Limb (tissue), 2 donors: ENCODE results near the gene SLIT3.
"Not testable (repeated sequence)": the region's sequence is repeated elsewhere in the genome, so short reads cannot be mapped to it uniquely, and the experiment has no call there.

Source experiments
- DNase-seq, 2 donors: peaks; one replicate each; pipeline ENCODE4 v3.0.0-alpha.2; 2016; ENCODE audit errors: extremely low spot score in 2 of 2

The SLIT3 gene

DNA sequence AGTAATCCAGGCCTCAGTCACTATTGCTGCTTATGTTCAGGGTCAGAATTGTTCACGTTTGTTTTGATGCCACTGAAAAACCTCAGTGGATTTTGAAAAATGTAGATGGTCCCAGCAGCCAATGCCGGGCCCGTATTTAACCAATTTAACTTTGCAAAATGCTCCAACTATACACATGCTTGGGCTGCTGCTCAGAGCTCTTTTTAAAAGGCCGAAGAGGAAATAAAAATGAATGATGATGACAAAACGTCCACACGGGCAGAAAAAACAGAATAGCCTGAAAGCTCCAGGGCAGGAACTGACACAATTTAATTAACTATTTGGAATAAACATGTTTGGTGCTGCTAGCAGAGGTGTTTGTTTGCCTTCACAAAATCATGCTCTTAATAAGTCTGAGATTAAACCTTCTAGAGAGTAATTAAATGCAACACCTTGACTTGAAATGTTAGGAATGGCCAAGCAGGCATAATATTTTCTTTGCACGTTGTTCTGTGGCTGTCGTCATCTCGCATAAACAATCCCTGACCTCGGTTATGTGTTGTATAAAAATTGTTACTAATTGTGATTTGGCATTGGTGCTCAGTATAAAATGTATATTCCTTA, 152.7 kb downstream of the SLIT3 start:
- no peak for DNase-seq

DNA sequence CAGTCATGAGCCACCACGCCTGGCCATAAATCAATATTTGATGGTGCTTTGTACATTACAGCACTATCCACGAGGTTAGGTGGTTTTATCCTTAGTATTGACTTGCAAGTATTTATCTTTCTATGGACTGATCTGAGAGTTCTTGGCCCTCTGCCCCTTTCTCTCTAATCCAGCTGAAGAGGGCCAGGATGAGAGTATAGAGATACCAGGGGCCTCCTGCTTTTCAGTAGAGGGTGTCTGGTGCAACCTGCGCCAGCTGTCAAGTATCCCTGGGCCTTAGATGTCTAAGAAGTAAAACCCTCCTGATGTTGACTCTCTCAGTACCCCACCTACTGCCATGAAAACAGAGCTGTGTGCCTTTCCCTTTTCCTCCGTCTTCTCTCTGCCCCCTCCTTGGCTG, 153.4 kb downstream of the SLIT3 start:
- DNase-seq, result no peak

DNA sequence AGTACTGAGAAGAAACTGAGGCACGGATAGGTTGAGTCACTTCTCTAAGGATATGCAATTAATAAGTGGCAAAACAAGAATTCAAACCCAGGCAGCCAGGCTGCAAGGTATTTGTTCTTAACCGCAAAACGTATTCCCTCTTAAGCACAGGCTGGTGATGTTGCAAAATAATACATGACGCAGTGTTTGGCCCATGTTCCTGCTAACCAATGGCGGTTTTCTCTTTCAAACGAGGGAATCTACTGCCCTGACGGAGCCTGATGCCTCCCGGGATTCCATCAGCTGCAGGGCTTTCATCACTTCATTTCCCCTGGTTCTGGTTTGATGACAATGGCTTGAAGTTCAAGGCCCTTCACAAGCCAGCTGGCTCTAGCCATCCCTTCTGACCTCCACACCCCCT, 154.8 kb downstream of the SLIT3 start:
- no peak for DNase-seq

DNA sequence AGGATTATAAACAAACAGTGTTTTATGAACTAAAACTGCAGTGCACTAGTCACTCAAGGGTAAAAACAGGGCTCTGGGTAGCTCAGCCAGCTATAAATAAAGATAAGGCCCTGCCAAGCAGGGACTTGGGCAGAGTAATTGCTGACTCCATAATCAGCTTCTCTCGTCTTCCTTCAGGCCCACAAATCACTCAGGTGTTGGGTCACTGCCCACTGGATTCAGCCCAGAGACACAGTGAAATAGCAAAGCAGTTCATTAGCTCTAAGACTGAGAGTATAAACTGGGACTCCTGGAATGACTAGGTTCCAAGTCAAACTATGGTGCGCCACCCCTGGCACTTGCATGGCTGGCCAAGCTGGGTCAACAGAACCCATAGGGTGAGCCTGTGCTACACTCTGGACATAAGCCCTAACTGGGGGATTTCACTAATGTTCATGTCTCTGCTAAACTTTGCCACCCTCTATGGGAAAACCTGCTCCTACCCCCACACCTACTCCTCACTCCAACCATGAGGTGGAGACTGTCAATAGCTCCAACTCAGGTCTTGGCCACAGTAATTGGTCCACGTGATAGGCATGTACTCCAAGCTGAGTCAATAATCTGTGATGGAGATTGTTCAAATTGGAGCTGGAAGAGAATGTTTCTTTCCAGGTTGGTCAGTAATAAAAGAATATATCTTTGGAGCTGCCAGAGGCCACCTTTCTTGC, 158.5 kb downstream of the SLIT3 start:
- DNase-seq, result peak in 1 of 2 donors; percentile 8

DNA sequence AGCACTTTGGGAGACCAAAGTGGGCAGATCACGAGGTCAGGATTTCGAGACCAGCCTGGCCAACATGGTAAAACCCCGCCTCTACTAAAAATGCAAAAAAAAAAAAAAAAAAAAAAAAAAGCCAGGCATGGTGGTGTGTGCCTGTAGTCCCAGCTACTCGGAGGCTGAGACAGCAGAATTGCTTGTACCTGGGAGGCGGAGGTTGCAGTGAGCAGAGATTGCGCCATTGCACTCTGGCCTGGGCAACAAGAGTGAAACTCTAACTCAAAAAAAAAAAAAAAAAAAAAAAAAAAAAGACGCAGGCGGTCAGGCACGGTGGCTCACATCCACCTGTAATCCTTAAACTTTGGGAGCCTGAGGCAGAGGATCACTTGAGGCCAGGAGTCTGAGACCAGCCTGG, 160.7 kb downstream of the SLIT3 start:
- DNase-seq, result not testable (repeated sequence)

DNA sequence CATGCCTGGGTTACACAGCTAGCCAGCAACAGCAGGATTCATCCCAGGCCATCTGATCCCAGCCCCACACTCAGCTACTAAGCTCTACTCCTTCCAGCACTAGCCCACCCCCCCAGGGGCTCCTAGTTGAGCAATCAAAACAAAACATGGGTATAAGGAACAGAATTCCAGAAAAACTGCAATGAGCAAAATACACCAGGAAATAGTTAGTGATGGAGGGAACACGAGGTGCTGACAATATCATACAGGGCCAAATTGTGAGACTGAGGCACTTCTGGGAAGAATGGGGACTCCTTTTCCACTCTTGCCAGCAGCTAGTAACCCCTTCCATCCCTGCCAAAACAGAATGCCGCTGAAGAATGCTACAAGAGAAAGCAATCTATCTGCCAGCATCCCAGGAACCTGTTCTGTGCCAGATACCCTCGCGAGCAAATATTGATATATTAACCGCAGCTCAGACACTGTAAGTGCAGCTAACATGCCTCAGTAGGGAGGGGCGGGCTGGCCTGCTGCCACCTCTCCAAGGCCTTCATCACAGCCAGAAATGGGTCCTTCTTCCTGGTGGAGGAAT, 161.4 kb downstream of the SLIT3 start:
- DNase-seq, result peak; percentile 21 to 49

DNA sequence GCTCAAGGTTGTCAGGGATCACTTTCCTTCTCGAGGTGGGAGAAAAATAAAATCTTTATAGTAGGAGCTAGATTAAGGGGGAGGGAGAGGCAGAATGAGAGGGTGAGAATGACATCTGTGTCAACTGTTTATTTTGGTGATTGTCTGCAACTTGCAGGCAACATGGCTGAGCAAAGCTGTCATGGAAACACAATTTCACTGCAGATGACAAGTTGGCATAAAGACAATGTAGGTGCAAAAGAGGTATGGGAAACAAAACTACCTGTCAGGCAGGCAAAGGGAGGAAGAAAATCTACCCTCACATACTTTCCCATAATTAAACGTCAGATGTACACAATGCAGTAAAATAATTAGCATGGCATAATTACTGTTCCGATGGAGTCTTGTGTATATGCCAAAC, 167.4 kb downstream of the SLIT3 start:
- no peak for DNase-seq

DNA sequence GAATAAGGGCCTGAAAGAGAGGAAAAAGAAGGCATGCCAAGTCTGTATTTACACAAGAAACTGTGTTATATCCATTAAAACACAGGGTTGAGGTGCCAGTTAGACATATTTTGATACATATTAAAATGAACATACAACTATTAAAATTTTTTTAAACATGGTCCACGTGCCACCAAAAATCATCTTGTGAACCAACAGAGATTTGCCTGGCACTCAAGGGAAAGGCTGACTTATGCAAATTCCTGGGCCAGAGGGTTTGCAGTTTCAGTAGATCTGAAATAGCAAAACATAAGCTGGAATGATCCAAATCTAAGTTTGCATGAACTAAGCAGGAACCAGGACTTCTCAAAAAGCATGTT, 168.7 kb downstream of the SLIT3 start:
- no peak for DNase-seq

DNA sequence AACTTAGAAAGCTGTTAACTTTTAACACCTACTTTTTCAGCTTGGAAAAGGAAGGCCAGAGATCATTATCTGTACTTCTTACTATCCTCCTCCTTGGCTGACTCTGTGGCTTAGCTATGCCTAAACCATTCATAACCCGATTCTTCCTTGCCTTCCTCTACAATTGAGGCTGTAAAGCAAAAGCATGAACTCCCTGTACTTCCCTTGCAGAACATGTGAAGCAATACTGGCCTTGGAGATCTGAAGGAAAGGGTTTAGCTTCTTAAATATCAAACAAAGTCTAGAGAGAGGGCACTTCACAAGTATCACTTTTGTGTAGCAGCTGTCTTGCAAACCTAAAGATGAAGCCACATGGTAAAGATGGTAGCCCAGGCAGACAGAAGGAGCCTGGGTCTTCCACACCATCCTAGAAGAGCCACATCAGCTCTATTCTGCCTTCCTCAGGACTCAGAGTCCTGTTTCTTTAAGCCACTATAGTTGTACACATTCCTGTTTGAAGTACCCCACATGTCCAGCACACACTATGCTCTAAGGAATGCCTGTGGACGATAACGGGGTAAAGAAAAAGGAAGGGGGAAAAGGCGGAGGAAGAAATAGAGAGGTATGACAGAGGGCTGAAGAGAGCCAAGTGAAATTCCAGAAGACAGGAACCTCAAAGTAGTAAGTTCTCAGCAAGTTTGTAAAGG, 169.2 kb downstream of the SLIT3 start:
- DNase-seq, result no peak

DNA sequence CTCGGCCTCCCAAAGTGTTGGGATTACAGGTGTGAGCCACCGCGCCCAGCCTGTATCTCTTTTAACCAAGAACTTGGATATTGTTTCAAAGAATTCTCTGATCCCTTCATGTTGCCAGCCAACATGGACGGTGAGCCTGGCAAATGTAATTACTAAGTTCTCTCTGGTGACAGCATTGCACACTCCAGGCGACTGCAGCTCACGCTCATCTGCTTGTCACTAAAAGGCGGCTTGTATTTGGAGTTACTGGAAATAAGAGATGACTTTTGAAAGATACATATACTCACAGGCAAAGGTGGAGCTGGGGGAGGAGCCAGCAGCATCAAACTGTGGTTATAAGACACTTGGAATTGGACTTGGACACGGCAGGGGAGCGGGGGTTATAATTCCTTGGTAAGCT, 172.3 kb downstream of the SLIT3 start:
- DNase-seq, result no peak

DNA sequence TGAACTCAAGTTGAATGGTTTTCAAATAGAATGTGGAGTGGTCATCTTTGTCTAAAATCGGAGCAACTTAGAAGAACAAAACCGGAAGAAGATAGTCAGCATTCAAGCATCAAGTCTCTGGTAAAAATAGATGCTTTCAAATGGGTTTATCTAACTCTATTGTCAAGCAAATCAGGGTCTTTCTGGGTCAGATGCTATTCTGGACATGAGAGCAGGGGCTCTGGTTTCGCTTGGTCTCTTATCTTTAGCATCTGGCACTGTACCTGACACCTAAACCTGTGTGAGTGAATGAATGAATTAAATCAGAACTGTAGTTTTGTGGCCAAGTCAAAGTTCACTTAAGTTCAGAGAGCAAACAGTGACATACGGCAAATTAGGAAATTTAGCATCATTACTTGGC, 173.5 kb downstream of the SLIT3 start:
- no peak for DNase-seq

DNA sequence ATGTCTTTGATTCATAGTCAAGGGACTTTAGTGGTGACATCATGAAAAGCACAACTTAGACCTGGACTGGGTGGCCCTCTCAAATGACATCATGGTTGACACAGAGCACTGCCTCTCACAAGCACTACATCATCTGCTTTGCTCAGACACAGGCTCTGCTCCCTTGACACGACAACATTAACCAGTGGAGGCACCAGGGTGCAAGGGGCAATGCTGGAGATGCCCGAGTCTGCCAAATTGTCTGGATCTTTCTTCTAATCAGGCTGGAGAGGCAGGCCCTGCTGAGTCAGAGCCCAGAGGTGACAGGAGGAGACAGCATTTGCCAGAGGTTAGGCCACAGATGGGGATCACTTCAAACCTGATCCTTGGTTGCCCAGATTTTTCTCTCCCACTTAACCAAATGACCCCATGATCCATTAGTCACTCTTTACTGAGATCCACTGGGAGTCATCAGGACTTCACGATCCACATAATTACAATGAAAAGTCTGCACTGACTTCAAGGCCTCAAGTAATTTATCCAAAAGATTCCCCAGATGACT, 174.4 kb downstream of the SLIT3 start:
- DNase-seq, result no peak

DNA sequence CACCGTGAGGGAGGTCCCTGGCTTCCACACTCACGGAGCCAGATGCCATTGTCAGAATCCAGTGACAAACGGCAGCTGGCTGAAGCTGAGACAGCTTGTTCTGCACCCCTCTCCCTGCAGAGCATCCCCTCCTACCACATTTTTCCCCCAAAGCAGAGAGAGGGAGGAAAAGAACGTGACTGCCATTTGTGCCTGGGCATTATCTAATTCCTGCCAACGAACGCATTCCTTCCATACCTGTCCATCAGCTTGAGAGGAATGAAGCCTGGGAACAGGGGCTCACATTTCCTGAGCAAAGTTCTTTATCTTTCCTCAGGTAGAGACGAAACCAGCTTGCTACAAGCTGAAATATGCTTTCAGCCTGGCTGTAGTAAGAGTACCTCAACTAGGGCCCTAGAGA, 175.4 kb downstream of the SLIT3 start:
- DNase-seq, result no peak

DNA sequence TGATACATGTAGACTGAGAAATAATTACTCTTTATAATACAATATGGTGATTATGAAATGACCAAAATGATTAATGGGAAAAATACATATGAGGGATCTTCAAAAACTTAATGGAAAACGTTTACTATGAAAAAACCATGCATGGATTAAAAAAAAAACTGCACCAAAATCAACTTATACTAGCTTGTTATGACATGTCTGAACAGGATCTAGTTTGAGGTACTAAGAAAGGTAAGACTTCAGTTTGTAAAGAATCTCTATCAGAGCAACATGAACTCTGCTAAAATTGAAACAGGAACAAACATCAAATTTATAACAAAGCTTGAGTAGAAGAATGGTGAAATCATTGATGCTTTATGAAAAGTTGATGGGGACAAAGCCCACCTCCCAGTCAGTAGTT, 178.0 kb downstream of the SLIT3 start:
- DNase-seq, result no peak

DNA sequence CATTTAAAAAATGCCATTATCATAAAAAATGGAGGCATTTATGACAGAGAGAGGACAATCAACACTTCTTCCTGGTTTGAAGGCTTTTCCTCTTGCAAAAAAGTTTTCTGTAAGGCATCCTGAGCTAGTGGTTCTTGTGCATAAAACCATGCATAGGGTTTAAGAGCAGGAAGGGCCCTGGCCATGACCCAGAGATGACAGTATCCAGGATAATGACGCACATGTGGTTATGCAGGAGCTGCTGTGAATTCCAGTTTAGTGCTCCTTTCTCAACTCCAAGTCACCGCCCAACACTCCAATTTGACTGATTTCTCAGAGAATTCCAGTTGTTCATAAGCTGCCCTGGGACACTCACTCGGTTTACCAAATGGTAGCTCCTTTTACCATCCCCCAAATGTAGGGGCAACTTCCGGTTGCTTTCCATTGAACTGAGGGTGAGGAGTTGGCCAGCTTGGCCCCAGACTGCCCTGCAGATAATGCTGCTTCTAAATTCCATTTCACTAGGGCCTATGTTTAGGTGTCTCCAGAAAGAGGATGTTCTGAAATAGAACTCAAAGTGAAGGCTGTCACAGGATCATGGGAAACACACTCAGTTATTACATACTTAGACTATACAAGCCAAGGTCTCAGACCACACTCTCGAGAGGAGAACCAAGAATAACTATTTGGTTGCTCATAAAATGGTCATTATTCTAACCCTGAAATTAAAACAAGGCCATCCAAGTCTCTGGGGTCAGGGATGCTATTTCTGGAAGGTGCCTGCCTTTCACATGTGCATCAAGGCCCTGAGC, 179.1 kb downstream of the SLIT3 start:
- no peak for DNase-seq

DNA sequence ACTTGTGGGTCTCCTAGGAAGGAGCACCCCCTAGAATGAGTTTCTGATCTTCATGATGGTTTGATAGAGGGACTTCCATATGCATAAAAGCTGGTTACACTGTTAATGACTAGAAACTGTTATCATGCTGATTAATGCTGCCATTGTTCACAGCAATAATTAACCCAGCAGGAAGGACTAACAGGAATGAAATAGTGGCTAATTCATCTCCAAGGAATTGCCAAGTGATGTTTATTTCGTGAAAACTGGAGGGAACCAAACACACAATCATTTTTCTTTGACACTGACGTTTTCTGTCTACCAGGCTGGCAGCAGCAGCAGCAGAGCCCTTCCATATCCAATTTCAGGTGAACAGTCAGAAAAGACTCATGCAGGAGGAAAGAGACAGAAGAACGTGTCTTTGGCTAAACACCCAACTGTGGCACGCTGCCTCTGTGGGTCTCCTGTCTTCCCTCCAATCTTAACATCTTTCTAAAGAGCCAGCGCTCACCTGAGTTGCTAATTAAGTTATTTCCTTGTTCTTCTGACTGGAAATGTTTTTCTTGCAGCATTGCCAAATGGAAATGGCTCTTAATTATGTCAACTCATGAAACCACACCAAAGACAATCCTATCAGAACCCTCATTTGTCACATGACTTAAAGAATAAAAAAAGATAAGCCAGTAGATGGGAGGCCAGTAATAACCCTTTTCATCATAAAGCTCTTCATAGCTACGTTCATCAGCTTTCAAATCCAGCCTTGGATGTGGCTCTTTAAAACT, 181.5 kb downstream of the SLIT3 start:
- DNase-seq, result no peak

DNA sequence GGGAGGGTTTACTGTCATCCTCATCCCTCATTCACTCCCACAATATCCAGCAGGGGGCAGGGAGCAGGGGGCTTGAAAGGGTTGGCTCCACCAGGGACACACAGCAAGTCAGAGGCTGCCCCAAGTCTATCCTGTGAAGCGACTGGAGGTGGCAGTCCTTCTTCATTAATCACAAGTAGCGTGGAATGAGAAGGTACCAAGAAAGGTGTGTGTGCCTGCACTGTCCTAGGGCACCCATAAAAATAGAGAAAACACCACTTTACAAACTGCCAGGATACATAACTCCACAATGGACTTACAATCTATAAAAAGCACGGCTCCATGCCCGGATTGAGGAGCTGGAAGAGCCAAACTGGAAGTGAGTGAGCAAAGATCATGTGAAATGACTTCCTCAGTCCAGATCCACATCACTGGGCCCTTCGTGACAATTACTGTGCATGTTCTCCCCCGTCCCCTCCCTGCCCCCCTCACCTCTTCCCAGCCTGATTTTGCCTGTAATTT, 183.9 kb downstream of the SLIT3 start:
- DNase-seq, result no peak

DNA sequence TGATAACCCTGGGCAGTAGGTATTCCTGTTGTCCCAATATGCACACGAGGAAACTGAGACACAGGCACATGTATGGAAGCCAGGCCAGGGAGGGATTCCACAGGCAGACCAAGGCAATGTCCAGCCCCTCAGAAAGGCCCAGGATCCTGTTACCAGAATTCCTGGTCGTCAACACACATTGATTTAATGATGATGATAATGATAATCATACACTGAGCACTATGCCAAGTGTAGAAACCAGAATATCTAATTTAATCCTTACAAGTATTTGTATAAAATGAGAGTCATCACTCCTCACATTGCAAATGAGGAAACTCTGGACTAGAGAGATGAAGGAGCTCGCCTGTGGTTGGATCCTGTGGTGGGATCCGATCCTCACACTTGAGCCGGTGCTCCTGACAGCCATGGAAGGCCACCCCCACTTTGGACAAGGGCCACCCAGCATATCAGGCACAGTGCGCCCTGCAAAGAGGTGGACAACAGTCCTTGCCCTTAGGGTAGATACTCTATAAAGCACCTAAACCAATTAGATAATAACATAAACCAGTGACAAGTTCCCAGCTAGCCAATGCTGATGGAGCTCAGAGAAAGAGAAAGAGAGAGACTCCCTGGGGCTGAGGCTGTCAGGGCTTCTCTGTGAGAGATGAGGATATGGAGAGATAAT, 185.3 kb downstream of the SLIT3 start:
- no peak for DNase-seq

DNA sequence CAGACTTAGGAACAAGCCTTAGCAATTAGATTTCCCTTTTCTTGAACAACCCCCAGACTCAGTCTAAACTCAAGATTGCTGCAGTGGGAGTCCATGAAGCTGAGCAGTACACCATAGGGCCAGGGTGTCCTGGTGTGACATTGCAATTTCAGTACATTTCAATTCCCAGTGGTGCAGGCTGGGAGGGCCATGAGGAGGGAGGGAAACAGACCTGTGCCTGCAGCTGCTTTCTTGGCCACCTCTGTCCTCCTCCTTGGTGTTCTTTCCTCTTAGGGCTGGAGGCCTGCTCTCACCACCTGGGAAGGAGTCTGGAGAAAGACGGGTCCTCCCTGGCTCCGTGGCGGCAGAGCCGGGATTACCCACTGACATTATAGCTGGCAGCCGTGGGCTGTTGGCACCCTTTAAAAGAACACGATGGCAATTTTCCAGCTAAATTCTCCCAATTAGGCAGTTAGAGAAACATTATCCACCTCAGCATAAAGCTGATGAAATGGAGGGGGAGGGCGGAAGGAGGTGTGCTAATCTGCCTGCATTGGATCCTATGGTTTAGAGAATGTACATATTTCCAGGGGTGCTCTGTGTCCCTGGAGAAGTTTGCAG, 186.4 kb downstream of the SLIT3 start:
- DNase-seq, result no peak

DNA sequence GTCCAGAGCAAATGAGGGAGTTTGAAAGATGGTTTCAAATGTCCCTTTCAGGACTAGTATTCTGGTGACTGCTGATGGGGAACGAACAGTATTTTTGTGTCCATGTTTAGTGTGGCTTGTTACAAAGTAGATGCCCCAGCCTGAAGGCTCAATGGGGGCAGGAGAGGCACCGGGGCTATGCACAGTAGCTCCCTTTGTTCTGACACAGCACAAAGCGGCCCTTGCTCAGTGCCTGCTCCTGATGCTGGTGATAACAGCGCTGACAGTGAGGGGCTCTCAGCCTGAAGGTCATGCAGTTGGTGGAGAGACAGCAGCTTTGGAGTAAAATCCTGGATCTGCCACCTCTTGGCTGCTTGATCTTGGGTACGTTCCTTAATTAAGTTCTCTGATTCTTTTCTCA, 188.9 kb downstream of the SLIT3 start:
- no peak for DNase-seq
